GM15510 (cell line): ENCODE measurements around the gene VAMP3.
A peak's percentile ranks its signal among the peaks of the same experiment; 100 is the strongest.

Source experiments
- POLR2A ChIP-seq: IDR thresholded peaks from 3 replicates; pipeline ENCODE4 v1.6.1; 2011; ENCODE audit warnings: borderline replicate concordance; ENCODE audit not compliant: insufficient read length; ENCODE audit errors: extremely low read depth

VAMP3 gene, protein sequence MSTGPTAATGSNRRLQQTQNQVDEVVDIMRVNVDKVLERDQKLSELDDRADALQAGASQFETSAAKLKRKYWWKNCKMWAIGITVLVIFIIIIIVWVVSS

GRCh38 chr1:7770997-7771822, at the start of gene VAMP3:
VAMP3 (plus strand) TSS chr1:7771296; CDS start chr1:7771384, 88 bp downstream.
- peak; percentile 51 for TF ChIP-seq POLR2A

DNA sequence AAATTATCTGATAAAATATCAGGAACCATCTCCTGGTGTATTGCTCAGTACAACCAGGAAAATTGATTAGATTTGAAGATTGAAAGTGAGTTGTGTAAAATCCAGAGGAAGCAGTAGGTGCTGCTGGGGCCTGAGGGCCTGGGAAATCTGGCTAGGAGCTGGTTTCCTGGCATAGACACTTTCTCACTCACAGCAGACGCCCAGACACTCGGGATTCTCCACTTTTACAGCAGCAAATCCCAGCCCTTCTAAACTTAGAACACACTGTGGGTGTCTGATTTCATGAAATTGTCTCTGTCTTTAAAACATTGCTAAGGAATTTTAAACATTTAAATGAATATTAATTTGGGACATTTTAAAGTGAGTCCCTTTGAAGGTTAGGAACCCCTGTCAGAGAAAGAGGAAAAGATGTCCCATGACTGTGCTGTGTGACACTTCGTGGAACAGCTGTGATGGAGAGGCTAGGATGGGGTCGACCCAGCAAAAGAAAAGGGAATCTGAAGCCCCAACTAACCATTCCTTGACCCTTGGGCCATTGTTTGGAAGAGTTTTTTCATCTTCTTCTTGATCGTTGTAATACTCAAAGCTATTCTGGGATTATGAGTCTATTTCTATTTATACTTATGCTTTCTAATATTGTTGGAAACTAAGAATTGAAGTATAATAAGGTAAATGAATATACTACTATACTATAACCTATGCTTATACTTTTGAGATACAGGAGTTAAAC, 49.0 kb upstream of the VAMP3 start:
- TF ChIP-seq POLR2A, result no peak

GRCh38 chr1:7722670-7723012, 48.5 kb upstream of the VAMP3 start:
- TF ChIP-seq POLR2A, result no peak

DNA sequence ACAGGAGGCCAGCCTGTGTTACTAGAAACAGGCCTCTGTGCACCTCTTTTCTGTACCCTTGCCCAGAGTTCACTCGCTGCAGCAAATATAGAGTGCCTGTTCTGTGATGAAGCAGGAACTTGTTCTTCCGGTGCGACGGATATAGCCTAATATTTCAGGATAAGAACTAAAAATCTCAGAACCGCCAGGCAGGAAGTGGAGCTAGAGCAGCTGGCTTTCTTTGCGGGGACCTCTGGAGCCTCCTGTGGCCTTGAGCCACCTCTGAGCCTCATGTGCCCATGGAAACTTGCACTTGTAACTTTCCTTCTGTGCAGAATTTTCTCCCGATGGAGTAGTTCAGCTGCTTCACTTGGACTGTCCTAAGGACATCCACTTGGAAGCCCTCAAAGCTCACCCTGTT, 44.5 kb upstream of the VAMP3 start:
- TF ChIP-seq POLR2A, result no peak

- no peak for TF ChIP-seq POLR2A
Observed at GRCh38 chr1:7727809-7728471, 43.2 kb upstream of the VAMP3 start.

DNA sequence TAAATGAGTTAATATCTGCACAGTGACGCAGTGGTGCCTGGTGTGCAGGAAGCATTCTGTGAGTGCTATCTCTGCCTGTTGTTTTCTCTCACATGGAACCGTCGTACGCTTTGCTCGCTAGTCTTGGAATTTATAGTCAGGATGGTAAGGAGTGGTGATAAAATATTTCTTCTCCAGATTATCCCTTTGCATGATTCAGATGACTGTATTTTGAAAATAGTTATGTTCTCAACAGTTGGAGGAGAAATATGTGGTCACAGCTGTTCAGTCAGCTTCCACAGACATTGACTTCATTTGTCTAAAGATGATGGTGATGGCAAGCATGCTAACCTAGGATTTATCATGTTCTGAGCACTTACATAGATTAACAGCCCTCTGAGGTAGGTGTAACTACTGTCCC, 41.3 kb upstream of the VAMP3 start:
- no peak for TF ChIP-seq POLR2A

DNA sequence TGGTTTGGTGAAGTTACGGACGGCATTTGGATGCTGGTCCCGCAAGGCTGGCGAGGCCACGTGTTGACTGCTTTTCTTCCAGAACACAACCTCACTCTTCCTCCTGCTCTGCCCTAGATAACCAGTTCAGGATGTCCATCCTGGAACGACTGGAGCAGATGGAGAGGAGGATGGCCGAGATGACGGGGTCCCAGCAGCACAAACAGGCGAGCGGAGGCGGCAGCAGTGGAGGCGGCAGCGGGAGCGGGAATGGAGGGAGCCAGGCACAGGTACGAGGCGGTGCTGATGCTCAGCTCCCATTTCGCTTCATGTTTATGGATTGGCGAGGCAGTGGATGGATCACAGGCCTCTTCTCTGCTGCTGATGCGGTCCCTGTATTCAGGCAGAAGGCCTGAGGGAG, 38.8 kb upstream of the VAMP3 start:
- no peak for TF ChIP-seq POLR2A

- TF ChIP-seq POLR2A, result no peak
Observed at GRCh38 chr1:7733276-7733675, 37.8 kb upstream of the VAMP3 start.

DNA sequence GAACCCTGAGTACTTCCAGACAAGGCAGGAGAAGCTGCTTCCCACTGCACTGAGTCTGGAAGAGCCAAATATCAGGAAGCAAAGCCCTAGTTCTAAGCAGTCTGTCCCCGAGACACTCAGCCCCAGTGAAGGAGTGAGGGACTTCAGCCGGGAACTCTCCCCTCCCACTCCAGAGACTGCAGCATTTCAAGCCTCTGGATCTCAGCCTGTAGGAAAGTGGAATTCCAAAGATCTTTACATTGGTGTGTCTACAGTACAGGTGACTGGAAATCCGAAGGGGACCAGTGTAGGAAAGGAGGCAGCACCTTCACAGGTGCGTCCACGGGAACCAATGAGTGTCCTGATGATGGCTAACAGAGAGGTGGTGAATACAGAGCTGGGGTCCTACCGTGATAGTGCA, 33.1 kb upstream of the VAMP3 start:
- TF ChIP-seq POLR2A, result no peak

- no peak for TF ChIP-seq POLR2A
Observed at GRCh38 chr1:7743346-7743745, 27.8 kb upstream of the VAMP3 start.

DNA sequence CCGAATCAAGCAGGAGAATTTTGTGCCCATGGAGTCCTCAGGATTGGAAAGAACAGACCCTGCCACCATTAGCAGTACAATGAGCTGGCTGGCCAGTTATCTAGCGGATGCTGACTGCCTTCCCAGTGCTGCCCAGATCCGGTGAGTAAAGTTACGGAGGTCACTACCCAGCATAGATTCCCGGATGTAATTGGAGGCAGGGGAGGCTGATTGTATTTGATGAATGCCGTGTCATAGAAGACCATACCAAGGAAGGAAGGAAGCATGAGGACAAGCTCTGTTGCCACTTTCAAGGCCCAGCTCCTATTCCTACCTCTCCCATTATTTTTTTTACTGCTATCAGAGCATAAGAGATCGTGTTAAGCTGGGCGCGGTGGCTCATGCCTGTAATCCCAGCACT, 26.2 kb upstream of the VAMP3 start:
- TF ChIP-seq POLR2A, result no peak

GRCh38 chr1:7745783-7746182, 25.3 kb upstream of the VAMP3 start:
- no peak for TF ChIP-seq POLR2A

- no peak for TF ChIP-seq POLR2A
Observed at GRCh38 chr1:7747605-7748004, 23.5 kb upstream of the VAMP3 start.

- no peak for TF ChIP-seq POLR2A
Observed at GRCh38 chr1:7749126-7749525, 22.0 kb upstream of the VAMP3 start.

GRCh38 chr1:7751174-7751573, 19.9 kb upstream of the VAMP3 start:
- no peak for TF ChIP-seq POLR2A
